ENCODE measurements around the gene MCHR2.

GRCh38 chr6:99875068-99875467 is 119.0 kb downstream of the MCHR2 start:
- TF ChIP-seq, protein P1, sequence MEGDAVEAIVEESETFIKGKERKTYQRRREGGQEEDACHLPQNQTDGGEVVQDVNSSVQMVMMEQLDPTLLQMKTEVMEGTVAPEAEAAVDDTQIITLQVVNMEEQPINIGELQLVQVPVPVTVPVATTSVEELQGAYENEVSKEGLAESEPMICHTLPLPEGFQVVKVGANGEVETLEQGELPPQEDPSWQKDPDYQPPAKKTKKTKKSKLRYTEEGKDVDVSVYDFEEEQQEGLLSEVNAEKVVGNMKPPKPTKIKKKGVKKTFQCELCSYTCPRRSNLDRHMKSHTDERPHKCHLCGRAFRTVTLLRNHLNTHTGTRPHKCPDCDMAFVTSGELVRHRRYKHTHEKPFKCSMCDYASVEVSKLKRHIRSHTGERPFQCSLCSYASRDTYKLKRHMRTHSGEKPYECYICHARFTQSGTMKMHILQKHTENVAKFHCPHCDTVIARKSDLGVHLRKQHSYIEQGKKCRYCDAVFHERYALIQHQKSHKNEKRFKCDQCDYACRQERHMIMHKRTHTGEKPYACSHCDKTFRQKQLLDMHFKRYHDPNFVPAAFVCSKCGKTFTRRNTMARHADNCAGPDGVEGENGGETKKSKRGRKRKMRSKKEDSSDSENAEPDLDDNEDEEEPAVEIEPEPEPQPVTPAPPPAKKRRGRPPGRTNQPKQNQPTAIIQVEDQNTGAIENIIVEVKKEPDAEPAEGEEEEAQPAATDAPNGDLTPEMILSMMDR (IDR thresholded peaks at IDR 0.05; ENCODE audit: low read length), result no peak
- TF ChIP-seq EZH2 (optimal IDR thresholded peaks at IDR 0.05; ENCODE audit: low read depth, low read length) (no peak), EZH2phosphoT487 (IDR thresholded peaks at IDR 0.05; ENCODE audit: low read length) (no peak)
